NCI-H748 (cell line): ENCODE measurements around the gene ZNF420.

Experiments
- DNase-seq: peaks from one replicate; lab custom pipeline; 2025; ENCODE audit not compliant: unreplicated experiment; lab: John Stamatoyannopoulos, UW

The ZNF420 gene

DNA sequence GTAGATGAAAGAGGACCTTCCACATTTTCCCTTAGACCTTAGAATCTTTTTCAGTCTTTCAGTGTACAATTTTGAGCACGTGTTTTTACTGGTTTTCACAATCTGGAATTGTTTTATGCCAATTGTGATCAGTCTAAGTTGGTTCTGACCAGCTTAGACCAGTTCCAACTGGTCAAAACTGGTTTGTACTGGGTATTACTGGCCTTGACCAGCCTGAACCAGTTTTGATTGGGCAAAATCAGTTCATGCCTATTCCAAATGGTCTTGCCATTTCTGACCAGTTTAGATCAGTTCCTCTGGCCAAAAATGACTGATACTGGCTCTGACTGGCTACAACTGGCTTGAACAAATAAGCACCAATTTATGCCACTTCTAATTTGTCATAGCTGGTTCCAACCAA lies 57.9 kb downstream of the ZNF420 start:
- no peak for DNase-seq

DNA sequence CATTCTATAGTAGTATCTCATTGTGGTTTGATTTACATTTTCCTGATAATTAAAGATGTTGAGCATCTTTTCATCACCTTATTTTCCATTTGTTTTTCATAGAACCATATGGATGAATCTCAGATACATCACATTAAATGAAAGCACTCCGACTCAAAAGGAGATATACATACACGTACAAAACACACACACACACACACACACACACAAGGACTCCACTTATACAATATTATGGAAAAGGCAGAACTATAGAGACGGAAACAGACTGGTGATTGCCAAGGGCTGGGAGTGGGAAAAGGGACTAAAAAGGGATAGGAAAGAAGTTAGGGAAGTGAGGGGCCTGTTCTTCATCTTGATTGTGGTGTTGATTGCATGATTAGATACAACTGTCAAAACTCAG lies 70.0 kb downstream of the ZNF420 start:
- no peak for DNase-seq

DNA sequence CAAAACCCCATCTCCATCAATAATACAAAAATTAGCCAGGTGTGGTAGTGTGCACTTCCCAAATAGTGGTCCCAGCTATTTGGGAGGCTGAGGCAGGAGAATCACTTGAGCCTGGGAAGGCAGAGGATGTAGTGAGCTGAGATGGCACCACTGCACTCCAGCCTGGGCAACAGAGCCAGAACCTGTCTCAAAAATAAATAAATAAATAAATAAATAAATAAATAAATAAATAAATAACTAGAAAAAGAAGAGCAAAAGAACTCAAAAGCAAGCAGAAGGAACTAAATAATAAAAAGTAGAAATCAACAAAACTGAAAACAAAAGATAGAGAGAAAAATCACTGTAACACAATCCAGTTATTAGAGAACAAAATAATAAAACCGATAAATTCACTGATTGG lies 81.9 kb downstream of the ZNF420 start:
- DNase-seq: no peak

DNA sequence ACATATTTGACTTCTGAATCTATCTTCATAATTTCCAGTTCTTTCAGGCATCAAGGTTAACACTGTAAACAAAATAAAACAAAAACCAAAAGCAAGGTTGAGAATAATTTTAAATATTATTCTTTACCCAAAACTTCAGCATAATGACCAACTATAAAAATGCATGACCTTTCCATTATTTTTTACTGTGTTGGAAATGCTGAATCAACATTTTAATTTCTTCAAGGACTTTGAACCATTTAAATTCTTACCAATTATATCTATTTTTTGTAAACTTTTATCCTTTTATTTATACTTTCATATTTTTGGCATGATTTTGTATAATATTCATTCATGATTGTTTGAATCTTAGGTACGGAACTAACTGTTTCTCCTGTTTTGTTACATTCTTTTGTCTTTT lies 87.4 kb downstream of the ZNF420 start:
- DNase-seq: no peak

DNA sequence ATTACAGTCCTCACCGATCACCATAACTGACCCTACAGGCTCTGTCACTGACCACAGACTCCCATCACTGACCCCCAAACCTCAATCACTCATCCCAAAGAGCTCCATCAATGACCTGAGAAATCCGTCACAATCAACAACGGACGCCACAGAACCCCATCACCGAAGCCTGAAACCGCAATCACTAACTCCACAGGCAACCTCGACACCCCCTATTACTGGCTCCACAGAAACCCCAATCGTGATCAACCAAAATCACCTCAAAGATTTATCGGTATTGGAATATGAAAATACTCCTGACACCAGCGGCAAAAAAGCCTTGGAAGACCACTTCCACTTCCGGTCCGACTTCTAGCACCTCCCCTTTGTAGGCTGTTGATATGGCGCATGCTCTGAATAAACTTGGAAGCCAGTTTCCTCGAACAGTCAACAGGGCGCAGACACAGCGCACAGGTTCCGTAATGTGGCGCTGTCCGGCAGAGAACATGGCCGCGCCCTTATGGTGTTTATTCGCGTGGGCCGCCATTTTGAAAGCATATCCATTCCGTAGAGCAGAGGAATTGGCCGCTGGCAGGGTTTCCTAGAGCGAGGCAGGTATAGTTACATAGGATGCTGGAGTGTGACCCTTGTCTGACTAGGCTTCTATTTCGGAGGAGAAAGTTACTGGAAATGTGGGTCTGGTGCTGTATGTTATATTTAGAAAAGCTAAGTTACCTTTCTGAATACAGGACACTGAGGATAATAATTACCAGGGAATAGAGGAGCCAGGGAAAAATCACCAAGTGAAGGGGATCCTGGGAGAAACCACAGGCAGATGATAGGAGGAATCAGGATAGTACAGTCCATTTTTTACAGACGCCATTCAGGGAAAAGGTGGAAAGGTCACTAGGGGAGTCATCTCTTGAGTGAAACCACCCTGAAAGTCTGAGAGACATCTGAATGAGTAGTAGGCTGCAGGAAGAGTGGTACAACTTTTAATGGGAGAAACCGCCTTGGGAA lies 94.4 kb downstream of the ZNF420 start, which contains the start of gene ZNF585A:
ZNF585A (minus strand) TSS at position 328 of the 999 bp plus-strand sequence. CDS start 2,785 bp downstream, outside the sequence.
- DNase-seq: peak; percentile 99
